Astrocyte (in vitro differentiated cells and primary cell): ENCODE measurements around the gene JMJD7.

Experiments
- CTCF ChIP-seq: IDR thresholded peaks from 2 replicates; pipeline ENCODE4 v1.5.1; 2011; ENCODE audit warnings: low read depth, mild to moderate bottlenecking, inconsistent platforms, low read length, moderate library complexity; ENCODE audit not compliant: insufficient read depth
- EZH2 ChIP-seq: IDR thresholded peaks from 2 replicates; pipeline ENCODE4 v1.6.1; 2012; ENCODE audit warnings: mild to moderate bottlenecking, low read length, inconsistent platforms; ENCODE audit not compliant: insufficient read depth

DNA sequence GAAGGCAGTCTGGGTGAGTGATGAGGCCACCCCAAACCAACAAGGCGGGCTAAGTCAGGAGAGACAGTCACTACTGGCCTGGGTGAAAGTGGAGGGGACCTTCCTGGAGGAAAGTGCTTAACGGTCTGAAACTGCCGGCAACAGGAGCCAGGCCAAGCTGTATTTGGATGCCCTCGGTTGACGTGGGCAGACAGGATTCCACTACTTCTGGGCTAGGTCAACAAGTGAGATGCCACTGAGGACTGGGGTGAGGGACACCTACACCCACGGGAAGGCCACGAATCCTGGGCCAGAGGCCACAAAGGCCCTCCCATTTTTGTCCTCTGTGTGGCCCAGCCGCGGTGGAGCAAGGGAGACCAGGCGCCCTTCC, 53.6 kb downstream of the JMJD7 start:
- TF ChIP-seq CTCF, result no peak
- TF ChIP-seq EZH2, result no peak
